Left ventricle myocardium superior (tissue), 1 donor: ENCODE data around the gene EDEM3. TPM values are rescaled to one million over a fixed set of nuclear protein-coding genes. Genes with fewer than 3 reads are reported as not detected.
A peak's percentile ranks its signal among the peaks of the same experiment; 100 is the strongest.
"Not testable (repeated sequence)": the region's sequence is repeated elsewhere in the genome, so short reads cannot be mapped to it uniquely, and the experiment has no call there.

ENCODE experiments used
- ATAC-seq: fragments of 200-7000 bp; cut with Tn5 transposase; one replicate; pipeline ENCODE4 v1.9.1; 2020; ENCODE audit warnings: mild to moderate bottlenecking, moderate library complexity
- DNase-seq: peaks from one replicate; pipeline ENCODE4 v3.0.0-alpha.2; 2020
- intact Hi-C: fragments of 100-400 bp; cut with micrococcal nuclease; formaldehyde crosslinking; loops from one replicate; pipeline ENCODE4 v1.11.0; 2022
- total RNA-seq: library from RNA; stranded (reverse); fragmentation: NEBNext Ultra II Directional; extraction: Animal tissue kit (Norgen Biotek cat#: 25700); gene quantifications from one replicate; pipeline ENCODE4 v1.2.1, GENCODE V29; 2021
- donor health status: DM: no; HTN: yes; CAD: no; lungs with severe emphysema.

EDEM3 gene
- total RNA-seq, 1 donor from 2014 or later = 18.3 TPM

DNA sequence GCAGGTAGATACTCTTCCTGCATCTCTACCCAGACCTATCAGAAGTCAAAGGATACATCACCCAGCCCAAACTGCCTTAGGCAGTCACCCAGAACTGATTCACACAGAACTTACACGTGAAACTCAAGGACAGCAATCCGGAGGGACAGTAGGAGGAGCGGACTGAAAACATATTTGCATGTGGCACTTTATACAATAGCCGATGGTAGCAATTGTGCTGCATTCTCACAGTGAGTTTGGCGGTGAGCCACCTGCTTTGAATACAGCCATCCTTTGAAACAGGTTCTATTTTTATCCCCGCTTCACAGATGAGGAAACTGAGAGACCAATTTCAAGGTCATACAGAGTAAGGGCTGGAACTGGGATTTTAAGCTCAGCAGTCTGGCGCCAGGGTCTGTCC, 69.5 kb downstream of the EDEM3 start:
- no peak for ATAC-seq
- intact Hi-C loops = no loop called here
- no peak for DNase-seq

DNA sequence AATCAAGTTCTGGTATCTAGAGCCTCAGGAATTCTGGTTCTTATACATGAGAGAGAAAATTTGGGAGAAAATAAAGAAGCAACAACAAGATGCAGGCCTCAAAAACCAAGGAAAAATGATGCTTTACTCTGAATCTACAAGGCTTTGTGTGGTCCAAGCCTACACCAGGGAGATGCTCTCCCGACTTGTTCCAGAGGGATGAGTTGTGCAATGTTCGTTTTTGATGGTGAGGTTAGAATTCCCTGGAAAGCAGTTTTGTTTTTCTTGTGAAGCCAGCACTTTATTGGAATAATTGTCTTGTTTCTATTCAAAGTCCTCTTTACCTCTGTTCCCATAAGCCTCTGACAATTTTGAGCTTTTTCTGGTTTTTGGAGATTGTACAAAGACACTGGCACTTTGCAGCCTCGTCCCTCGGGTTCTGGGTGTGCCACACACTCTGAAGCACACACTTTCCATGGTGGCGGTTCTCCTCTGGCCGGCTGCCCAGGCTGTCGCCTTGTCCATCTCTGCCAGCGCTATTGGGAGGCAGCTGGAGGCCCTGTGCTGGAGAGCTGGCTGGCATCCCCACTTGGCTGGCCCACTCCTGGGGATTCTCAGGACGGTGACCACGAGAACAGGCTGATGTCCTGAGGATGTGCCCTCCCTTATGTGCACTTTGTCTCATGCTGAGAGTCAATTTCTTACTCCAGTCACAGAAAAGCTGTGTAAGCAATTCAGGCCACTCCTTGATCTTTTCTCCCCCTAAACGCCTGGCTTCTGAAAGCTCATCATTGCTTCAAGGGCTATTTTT, 70.2 kb downstream of the EDEM3 start:
- DNase-seq (peak; percentile 67), ATAC-seq (peak; percentile 82)
- intact Hi-C loops = no loop called here

DNA sequence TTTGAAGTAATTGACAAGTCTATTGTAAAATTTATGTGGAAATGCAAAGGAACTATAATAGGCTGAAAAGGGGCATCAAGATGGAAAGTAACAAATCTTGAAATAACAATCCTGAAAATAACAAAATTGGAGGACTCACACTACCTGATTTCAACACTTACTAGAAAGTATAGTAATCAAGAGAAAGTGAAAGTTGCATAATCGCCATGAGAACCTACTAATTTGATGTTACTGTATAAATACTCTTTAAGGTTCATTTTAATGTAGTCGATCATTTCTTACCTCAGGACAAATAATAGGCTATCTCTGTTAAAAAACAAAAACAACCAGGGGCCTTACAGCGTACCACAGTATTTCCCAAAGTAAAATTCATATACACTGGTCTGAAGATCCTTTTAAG, 71.7 kb downstream of the EDEM3 start:
- ATAC-seq = no peak
- no peak for DNase-seq
- intact Hi-C loops = no loop called here

DNA sequence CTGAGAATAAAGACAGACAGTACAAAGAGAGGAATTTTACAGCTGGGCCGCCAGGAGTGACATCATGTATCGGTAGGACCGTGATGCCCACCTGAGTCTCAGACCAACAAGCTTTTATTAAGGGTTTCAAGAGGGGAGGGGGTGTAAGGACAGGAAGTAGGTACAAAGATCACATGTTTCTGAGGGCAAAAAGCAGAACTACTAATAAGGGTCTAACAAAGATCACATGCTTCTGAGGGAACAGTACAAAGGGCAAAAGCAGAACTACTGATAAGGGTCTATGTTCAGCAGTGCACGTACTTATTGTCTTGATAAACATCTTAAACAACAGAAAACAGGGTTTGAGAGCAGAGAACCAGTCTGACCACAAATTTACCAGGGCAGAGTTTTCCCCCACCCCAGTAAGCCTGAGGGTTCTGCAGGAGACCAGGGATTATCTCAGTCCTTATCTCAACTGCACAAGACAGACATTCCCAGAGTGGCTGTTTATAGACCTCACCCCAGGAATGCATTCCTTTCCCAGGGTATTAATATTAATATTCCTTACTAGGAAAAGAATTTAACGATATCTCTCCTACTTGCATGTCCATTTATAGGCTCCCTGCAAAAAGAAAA, 73.9 kb downstream of the EDEM3 start:
- intact Hi-C loops, DNase-seq, ATAC-seq: not testable (repeated sequence)

DNA sequence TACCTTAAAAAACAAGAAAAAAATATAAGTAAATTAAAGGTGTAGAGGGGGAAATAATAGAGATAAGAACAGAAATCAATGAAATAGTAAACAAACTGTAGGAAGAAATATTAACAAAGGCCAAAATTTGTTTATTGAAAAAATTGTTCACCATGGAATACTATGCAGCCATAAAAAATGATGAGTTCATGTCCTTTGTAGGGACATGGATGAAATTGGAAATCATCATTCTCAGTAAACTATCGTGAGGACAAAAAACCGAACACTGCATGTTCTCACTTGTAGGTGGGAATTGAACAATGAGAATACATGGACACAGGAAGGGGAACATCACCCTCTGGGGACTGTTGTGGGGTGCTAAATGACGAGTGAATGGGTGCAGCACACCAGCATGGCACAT, 75.2 kb downstream of the EDEM3 start:
- intact Hi-C loops, DNase-seq, ATAC-seq: not testable (repeated sequence)

DNA sequence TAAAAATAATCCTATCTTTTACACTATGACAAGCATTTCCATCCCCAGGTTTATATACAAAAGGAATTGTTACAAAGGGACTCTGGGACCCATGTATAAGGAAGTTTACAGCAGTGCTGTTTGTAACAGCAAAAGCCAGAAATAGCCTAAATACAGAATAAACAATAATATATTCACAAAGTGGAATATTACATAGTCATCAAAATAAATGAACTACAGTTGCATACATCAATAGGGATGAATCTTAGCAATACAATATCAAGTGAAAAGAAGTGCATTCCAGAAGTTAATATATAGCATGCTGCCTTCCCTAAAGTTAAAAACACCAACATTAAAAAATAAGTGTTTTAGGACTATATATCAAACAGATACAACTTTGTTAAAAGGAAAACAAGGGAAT, 77.3 kb downstream of the EDEM3 start:
- ATAC-seq (no peak), DNase-seq (no peak)
- intact Hi-C loops = no loop called here

DNA sequence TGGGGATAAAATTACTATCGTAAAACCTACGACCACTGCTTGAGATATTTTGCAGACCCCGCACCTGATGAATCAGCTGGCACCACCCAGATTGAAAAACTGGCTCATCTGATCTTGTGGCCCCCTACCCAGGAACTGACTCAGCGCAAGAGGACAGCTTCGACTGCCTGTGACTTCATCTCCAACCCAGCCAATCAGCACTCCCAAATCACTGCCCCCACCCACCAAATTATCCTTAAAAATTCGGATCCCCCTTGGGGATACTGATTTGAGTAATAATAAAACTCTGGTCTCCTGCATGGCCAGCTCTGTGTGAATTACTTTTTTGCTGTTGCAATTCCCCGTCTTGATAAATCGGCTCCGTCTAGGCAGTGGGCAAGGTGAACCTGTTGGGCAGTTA, 81.4 kb downstream of the EDEM3 start:
- ATAC-seq = no peak
- intact Hi-C loops = no loop called here
- no peak for DNase-seq

DNA sequence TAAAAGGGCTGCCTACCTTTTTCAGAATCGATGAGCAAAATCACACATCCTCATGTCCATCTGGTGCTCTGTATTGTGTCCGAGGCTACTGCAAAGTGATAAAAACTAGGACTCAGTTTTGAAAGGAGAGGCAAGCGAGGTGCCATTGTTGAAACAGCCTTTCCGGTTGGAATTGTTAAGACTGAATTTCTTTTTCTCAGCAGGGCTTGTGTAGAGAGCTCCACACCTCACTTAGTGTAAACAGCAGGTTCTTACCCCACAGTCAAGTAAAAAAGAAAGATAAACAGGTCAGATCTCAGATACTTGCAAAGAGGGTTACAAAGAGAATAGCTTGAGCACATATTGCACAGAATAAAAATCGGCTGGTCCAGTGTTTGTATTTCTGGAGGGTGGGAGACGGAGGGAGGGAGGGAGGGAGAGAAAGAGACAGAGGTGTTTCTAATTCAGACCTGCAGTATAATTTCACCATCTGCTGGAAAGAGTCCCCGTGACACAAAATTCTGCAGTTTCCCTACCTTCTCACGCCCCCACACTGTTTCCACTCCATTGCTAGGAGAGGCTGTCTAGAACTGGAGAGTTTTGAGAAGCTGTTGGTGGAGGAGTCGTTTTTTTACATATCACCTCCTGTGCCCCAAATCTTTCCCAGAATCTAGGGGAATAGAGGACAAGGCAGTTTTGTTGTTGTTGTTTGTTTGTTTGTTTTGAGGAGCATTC, 82.5 kb downstream of the EDEM3 start:
- ATAC-seq = no peak
- DNase-seq = no peak
- intact Hi-C loops = no loop called here

DNA sequence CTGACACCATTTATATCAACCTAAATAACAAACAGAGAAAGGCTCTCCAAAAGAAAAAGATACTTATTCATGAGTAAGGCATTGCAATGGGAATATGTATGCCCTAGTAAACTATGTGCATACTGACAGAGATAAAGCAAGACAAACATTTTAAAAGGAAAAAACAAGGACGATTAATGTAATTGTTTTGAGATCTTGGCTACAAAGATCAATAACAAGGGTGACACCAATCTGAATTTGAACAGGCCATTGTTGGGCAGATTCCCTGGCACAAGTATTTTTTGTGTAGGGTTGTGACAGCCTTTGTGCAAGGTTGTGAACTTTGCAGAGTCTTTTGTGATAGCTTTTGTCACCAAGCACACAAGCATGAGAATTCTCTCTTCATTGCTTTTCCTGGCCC, 85.3 kb downstream of the EDEM3 start:
- intact Hi-C loops = no loop called here
- DNase-seq (no peak), ATAC-seq (no peak)

DNA sequence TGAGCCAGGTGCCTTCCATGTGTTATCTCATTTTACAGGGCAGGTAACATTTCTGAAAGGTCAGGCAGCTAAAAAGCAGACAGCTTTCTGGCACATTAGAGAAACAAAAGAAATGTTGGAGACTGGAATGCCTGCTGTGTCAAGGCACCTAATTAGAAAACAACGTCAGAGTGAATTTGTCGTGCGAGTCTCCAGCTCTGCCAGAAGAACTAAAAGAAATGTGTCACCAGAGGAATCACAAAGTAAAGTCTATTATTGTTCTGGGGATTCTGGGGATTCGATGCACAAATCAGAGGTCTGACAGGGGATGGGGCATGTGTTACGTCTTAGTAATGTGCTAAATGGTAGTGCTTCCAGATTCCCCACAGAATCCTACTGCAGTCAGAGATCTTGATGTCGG, 89.3 kb downstream of the EDEM3 start:
- ATAC-seq (no peak), DNase-seq (no peak)
- intact Hi-C loops = no loop called here

DNA sequence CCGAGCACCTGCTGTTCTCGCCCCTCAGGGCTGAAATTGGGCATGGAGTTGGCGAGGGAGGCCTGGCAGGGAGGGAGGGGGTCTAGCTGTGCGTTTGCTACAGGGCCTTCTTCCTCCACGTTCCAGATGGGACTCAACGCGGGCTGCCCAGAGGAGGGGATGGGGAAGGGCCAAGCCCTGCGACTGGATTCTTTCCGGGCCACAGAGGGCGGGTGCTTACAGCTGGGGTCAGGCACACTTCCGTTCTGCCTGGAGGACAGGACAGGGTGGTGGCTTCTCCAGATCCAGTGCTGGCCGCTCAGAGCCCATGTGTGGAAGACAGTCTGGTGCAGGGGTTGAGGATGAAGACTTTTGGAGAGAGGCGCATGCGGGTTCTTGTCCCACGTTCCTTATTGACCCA, 90.0 kb downstream of the EDEM3 start:
- DNase-seq (no peak), ATAC-seq (peak; percentile 17)
- intact Hi-C loops = loop anchor here (5.0 kb wide), 1 partner anchor 97 kb away; no protein-coding TSS in a partner anchor

DNA sequence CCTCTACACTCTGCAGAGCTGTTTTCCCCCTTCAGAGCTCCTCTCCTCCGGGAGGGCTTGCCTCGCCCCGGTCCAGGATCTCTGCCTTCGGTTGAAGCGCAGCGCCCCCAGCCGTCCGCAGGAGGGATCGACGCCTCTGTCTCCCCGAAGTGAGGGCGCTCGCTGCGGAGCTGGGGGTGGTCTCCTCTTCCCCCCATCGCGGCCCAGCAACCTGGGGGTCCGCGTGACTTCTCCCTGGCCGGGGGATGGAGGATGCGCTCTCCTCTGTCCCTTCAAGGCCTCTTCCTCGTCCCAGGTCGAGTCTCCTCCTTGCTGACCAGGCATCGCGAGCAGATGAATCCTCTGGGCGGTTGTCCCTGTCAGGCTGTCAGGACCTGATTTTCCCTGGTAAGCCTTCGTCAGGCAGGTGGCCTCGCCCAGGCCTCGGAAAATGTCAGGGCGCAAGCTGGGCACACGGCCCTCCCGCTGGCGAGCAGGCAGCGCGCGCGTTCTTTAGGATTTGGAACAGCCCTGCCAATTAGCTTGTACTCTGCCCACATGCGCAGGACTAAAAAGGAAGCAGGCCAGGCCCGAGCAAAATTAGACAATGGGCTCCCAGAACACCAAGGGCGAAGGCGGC, 90.5 kb downstream of the EDEM3 start:
- intact Hi-C loops = loop anchor here (5.0 kb wide), 1 partner anchor 97 kb away; no protein-coding TSS in a partner anchor
- ATAC-seq = peak; percentile 96
- peak; percentile 90 for DNase-seq

DNA sequence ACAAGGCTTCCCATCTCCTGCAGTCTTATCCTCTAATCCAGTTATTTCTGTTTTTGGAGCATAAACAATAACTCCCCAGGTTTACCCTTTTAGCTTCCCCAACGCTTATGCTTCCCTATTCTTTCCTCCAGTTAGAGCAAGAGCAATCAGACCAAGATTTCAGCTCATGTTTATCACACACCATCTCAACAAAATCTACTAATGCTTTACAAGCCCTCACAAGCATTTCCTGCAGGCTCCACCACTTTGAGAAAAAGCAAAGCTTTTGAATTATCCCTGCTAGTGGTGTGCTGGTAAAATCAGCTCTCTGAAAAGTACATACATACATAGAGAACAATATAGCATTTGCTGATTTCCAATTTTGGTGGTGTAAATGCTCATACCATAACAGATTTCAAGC, 92.9 kb downstream of the EDEM3 start:
- ATAC-seq (no peak), DNase-seq (no peak)
- intact Hi-C loops = loop anchor here (5.0 kb wide), 1 partner anchor 94 kb away; no protein-coding TSS in a partner anchor

DNA sequence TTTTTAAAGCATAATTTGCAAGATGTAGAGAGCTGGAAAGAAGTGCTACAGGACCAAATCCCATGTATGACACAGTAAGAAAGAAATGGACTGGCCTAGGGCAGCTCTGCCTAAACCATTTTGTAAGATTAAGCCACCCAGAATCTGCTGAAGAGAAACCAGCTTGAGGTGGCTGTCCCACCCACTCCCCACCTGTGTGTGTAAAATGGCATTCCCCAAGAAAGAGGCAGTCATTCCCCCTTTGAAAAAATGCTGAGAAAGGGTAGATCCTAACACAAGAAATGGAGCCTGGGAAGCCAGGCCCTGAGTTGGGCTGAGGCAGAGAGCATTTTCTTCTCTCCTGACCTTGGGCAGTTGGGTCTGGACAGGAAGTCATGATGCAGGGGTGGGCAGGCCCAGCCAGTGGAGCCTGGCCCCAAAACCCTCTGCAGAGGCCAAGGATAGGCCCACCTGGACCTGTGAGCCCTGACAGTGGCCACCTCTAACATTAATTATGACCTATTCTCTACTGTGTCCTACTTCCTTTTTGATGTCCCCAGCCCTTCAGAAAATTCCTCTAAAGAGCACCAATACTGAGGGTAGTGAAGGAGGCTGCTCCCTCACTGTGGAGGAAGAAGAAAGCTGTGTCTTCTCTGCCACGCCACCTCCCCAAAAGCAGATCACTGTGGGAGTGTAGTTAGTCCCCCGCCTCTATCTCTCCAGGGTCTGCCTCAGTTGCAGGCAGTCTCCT, 94.0 kb downstream of the EDEM3 start:
- no peak for ATAC-seq
- intact Hi-C loops = loop anchor here (5.0 kb wide), 1 partner anchor 93 kb away; no protein-coding TSS in a partner anchor
- no peak for DNase-seq

DNA sequence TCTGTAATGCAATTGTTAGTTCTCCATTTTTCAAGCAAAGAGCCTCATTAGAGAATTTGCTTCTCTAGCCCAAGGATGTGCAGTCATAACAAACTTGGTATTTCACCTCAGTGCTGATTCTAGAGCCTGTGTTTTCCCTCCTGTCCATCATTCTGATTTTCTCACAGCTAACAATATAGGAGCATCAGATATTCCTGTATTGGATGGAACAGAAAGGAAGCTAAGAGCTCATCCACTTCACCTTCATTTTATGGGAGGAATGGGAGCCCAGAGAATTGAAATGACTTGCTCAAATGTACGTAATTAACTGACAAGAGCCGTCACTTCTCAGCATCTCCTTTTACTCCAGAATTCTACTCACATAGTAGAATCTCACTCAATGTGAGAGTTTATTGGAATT, 96.6 kb downstream of the EDEM3 start:
- no peak for DNase-seq

DNA sequence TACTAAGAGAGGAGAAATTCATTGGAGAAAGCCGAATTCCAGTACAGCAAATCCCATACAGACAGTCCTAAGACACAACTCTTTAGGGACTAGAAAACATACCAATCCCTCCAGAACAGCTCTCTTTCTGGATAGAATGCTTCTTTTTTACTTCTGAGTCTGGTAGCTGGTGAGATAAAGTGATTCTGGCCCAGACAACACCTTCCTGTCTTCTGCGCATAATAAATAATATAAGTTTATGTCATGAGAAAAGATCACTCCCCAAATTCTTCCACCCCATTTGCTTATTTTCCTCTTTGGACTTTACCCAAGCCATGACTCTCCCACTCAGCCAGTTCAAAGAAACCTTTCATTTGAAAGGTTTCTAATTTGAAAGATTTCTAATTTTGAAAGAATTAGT, 98.4 kb downstream of the EDEM3 start:
- DNase-seq (no peak), ATAC-seq (no peak)
- intact Hi-C loops = no loop called here

More for the DNA sequence above, 96.6 kb downstream of the EDEM3 start:
- intact Hi-C loops = no loop called here
- no peak for ATAC-seq

DNA sequence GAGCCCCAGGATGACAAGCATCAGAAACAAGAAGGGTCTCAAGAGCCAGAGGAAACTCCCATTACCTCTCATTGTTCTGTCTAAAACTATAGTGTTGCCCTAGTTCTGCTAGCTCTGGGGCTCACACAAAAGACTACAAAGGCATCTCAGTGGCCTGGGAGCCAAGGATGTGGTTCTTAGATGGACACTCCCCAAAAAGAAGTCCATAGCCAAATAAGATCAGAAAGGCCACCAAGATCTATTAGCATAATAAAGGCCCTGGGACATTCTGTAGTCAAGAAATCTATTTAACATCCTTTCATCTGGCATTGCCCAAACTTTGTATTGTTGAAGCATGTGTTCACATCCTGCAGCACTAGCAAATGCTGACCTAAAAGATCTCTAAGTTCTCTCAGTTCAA, 99.5 kb downstream of the EDEM3 start:
- no peak for DNase-seq
- no peak for ATAC-seq
- intact Hi-C loops = no loop called here

DNA sequence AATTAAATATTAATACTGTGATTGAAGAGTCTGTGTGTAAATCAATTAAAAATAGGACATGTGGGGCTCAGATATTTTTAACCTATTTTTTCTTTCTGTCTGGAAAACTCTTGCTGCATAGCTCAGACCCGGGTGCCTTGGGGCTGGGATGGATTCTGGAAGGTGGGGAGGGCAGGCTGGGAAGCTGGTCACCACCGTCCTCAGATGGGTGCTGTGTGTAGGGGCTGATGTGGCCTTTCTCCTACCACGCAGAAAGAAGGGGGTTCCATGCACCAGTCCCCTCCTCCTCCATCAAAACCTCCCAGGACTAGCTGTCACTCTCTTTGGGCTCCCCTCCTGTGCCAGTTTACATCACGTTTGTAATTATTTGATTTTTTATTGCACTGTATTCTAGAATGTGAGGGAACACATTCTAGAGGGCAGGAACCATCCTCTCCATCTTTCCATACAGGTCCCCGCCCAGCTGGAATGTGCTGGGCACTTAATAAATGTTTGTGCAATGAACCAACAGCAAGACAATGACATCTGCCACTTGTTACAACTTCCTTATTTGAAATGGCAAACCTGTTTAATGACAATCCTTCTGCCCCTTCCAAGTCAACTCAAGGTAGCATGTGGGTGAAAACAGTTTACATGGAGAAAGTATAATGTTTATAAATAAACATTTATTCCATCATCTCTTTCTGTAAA, 104.3 kb downstream of the EDEM3 start:
- ATAC-seq (no peak), DNase-seq (no peak)
- intact Hi-C loops = no loop called here
